ENCODE results near the gene NDUFB7.
"Not testable (repeated sequence)": the region's sequence is repeated elsewhere in the genome, so short reads cannot be mapped to it uniquely, and the experiment has no call there.

- not testable (repeated sequence) for TF ChIP-seq POLR2AphosphoS5 (IDR thresholded peaks at IDR 0.05; ENCODE audit: low read depth, low read length); SUZ12 (IDR thresholded peaks at IDR 0.05; ENCODE audit: low read length); RNF2 (IDR thresholded peaks at IDR 0.05; ENCODE audit: borderline replicate concordance, low read depth, low read length, missing control alignments, poor library complexity, severe bottlenecking); SIN3A (conservative IDR thresholded peaks at IDR 0.05 in 1 of 2, IDR thresholded peaks at IDR 0.05 in 1 of 2; ENCODE audit: low read depth in 1 of 2, low read length in 2 of 2)
These were observed 19.9 kb downstream of the NDUFB7 start for GRCh38 chr19:14552006-14552360.

Data from H1 (cell line).